Stimulated activated CD4-positive, alpha-beta T cell treated with anti-CD3 and anti-CD28 coated beads, Interleukin-2, amount 100 ng/mL, for 48 hours (primary cell): ENCODE results near the gene PABPC1L.

Source experiments
- DNase-seq, 2 donors: peaks; one replicate each; pipeline ENCODE4 v3.0.0-alpha.2; 2020

Gene PABPC1L

GRCh38 chr20:44945261-44945660, 35.4 kb downstream of the PABPC1L start:
- no peak for DNase-seq

- no peak for DNase-seq
Measured at GRCh38 chr20:44946271-44946852, 36.5 kb downstream of the PABPC1L start.

GRCh38 chr20:44948107-44948506, 38.2 kb downstream of the PABPC1L start:
- DNase-seq: no peak

- DNase-seq: no peak
Measured at GRCh38 chr20:44948513-44948912, 38.7 kb downstream of the PABPC1L start.

- no peak for DNase-seq
Measured at GRCh38 chr20:44950368-44950767, 40.5 kb downstream of the PABPC1L start.

GRCh38 chr20:44952731-44953130, 42.9 kb downstream of the PABPC1L start:
- DNase-seq: no peak

GRCh38 chr20:44954211-44954610, 44.4 kb downstream of the PABPC1L start:
- DNase-seq: no peak

GRCh38 chr20:44955270-44955669, 45.4 kb downstream of the PABPC1L start:
- DNase-seq: no peak

- no peak for DNase-seq
Measured at GRCh38 chr20:44956410-44956809, 46.5 kb downstream of the PABPC1L start.

GRCh38 chr20:44958276-44958675, 48.4 kb downstream of the PABPC1L start:
- no peak for DNase-seq

- DNase-seq: no peak
Measured at GRCh38 chr20:44959082-44959637, 49.3 kb downstream of the PABPC1L start.

- peak; percentile 55 to 60 for DNase-seq
Measured at GRCh38 chr20:44959638-44960102, 49.8 kb downstream of the PABPC1L start.

GRCh38 chr20:44960103-44960852, 50.4 kb downstream of the PABPC1L start, which contains the start of gene TOMM34:
Gene TOMM34, minus strand, starts transcription at chr20:44960397. Its CDS starts 64 bp downstream, at chr20:44960333.
- DNase-seq: peak; percentile 93 to 95

- DNase-seq: no peak
Measured at GRCh38 chr20:44961011-44961869, 51.4 kb downstream of the PABPC1L start.

- DNase-seq: no peak
Measured at GRCh38 chr20:44961870-44962267, 52.0 kb downstream of the PABPC1L start.

GRCh38 chr20:44962483-44962882, 52.6 kb downstream of the PABPC1L start:
- DNase-seq: no peak

- no peak for DNase-seq
Measured at GRCh38 chr20:44963325-44964215, 53.7 kb downstream of the PABPC1L start.

- DNase-seq: no peak
Measured at GRCh38 chr20:44965651-44966029, 55.8 kb downstream of the PABPC1L start.

- DNase-seq: peak; percentile 93 to 95
Measured at GRCh38 chr20:44966030-44966961, 56.4 kb downstream of the PABPC1L start, which contains the start of gene STK4. Gene STK4, plus strand, starts transcription at chr20:44966512. Its CDS starts 57 bp downstream, at chr20:44966569.

- DNase-seq: no peak
Measured at GRCh38 chr20:44967207-44967807, 57.4 kb downstream of the PABPC1L start.
